Gastroesophageal sphincter (tissue), 4 donors: ENCODE data around the gene SMCO4. TPM values are rescaled to one million over a fixed set of nuclear protein-coding genes. Genes with fewer than 3 reads are reported as not detected.
A peak's percentile ranks its signal among the peaks of the same experiment; 100 is the strongest.

Experiments used
- ATAC-seq: fragments of 150-250 bp; one replicate; pipeline ENCODE4 v1.9.1; 2016; ENCODE audit warnings: mild to moderate bottlenecking, moderate library complexity
- H3K27ac ChIP-seq, 4 donors: fragments of 200-600 bp; sonication (generic) in 3 of 4; 1 replicate in 3 of 4; 2 replicates in 1 of 4; pipeline ENCODE4 v1.5.1; 2016 to 2019
- H3K27me3 ChIP-seq: fragments of 200-600 bp; sonication (generic); one replicate; pipeline ENCODE4 v1.5.1; 2019
- H3K36me3 ChIP-seq, 2 donors: fragments of 200-600 bp; sonication (generic); one replicate each; pipeline ENCODE4 v1.5.1; 2019; ENCODE audit warnings: control low read depth in 1 of 2
- H3K4me1 ChIP-seq, 3 donors: fragments of 200-600 bp; sonication (generic); 1 replicate in 2 of 3; 2 replicates in 1 of 3; pipeline ENCODE4 v1.5.1; 2016 to 2019; ENCODE audit warnings: control low read depth in 2 of 3
- H3K4me3 ChIP-seq, 2 donors: fragments of 200-600 bp; sonication (generic); one replicate each; pipeline ENCODE4 v1.5.1; 2019; ENCODE audit warnings: mild to moderate bottlenecking in 1 of 2, moderate library complexity in 1 of 2
- H3K9me3 ChIP-seq, 3 donors: fragments of 200-600 bp; sonication (generic); one replicate each; pipeline ENCODE4 v1.5.1; 2017 to 2019; ENCODE audit warnings: control low read depth in 2 of 3
- CTCF ChIP-seq, 4 experiments: fragments of 200-600 bp in 2 of 4; fragments of 450-650 bp in 2 of 4; sonication (generic) in 1 of 4; IDR thresholded peaks; one replicate each; pipeline ENCODE4 v1.5.1; 2017 to 2019; ENCODE audit warnings: antibody characterized with exemption in 4 of 4, mild to moderate bottlenecking in 2 of 4, moderate library complexity in 2 of 4
- EP300 ChIP-seq: sonication (generic); formaldehyde crosslinking; IDR thresholded peaks from one replicate; pipeline ENCODE4 v1.6.1; 2017; ENCODE audit warnings: antibody characterized with exemption, mild to moderate bottlenecking
- POLR2A ChIP-seq, 2 donors: fragments of 450-650 bp; IDR thresholded peaks; one replicate each; pipeline ENCODE4 v1.6.1; 2017; ENCODE audit warnings: antibody characterized with exemption in 2 of 2, mild to moderate bottlenecking in 2 of 2, moderate library complexity in 1 of 2
- POLR2AphosphoS5 ChIP-seq: sonication (generic); formaldehyde crosslinking; IDR thresholded peaks from one replicate; pipeline ENCODE4 v1.6.1; 2017; ENCODE audit warnings: antibody characterized with exemption
- WGBS, 2 donors: methylation state at CpG; one replicate each; pipeline ENCODE4 v1.1.5; 2018; ENCODE audit warnings: low coverage in 1 of 2; 5-methylcytosine and 5-hydroxymethylcytosine counted together
- total RNA-seq, 4 donors: library from RNA; depleted of rRNA; stranded (reverse); fragments of >200 nt; gene quantifications; one replicate each; pipeline ENCODE4 v1.1.0, GENCODE V29; 2016

The SMCO4 gene
- total RNA-seq, 4 donors from 2014 or later, result 5.6 to 15.5 (median 11.6) TPM

- peak overlapping the region; percentile 87 to 92 for H3K4me3 ChIP-seq
- ATAC-seq, result peak; percentile 55
- WGBS, 2 donors, result 2 to 11% methylated on average over 7 to 9 of the region's 29 CpGs
- H3K9me3 ChIP-seq, result no peaks in the 10 kb centered on the region
- H3K27me3 ChIP-seq, result no peaks in the 10 kb centered on the region
- no peaks in the 10 kb centered on the region for H3K36me3 ChIP-seq
- peak overlapping the region; percentile 64 to 91 (median 90) for H3K27ac ChIP-seq
- H3K4me1 ChIP-seq, result peaks cover 0 to 47% (median 4%) of the 10 kb centered on the region in 3 donors
- TF ChIP-seq POLR2AphosphoS5 (peak; percentile 28), EP300 (no peak)
Measured at GRCh38 chr11:93541884-93542810, 1.0 kb downstream of the SMCO4 start.

DNA sequence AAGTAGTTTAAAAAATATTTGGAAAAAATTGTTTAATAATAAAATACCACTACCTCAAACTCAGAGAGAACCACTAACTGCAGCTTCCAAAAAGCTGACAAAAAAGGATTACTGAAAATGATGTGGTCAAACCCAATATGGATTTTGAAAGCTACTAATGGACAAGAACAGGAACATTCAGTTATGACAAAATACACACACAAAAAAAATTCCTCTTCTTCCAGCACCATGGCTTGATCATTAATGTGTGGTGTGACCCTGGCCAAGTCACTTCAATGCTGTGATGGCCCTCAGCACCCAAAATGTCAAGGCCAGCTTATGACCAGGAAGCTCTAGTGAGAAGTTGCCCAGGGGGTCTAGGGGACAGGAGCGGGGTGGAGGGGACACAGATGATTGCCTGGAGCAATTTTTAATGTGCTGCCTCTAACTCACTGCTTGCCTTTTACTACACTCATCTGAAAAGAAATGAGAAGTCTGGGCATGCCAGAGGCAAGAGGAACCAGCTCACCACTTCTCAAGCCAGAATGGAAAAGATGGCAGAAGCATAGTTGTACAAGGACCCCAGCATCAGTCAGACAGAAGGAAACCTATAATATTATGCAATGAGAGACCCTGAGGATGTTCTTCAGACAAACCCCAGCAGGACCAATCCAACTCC is 2.2 kb downstream of the SMCO4 start:
- Histone ChIP-seq H3K27ac (peak overlapping the region in 1 of 4 donors; percentile 89), H3K36me3 (no peaks in the 10 kb centered on the region), H3K9me3 (no peaks in the 10 kb centered on the region), H3K27me3 (no peaks in the 10 kb centered on the region), H3K4me3 (no peak overlapping the region), H3K4me1 (peaks cover 0 to 58% (median 4%) of the 10 kb centered on the region in 3 donors)
- no peak for ATAC-seq
- TF ChIP-seq EP300, result no peak
- no peak for TF ChIP-seq POLR2AphosphoS5
- no peak for TF ChIP-seq CTCF (IDR thresholded peaks at IDR 0.05)
- no peak for TF ChIP-seq POLR2A (IDR thresholded peaks at IDR 0.05)
- no CpG with 5 or more reads among the region's 1 CpG for WGBS, 2 donors

DNA sequence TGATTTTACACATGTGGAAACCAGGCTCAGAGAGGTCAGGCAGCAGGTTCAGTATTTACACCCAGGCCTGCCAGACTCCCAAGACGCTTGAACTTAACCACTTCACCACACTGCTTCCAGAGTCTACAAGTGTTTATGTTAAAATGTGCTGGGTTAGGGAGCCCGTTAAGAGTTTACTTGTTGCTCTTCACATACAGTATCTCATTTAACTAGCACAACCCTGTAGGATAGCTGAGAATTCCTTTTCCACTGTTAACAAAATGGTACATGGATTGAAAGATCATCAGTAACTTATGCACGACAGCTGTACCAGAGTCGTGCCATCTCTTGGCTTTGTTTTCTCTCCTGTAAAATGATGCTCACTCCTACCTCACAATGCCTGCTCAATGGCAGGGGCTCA is 2.9 kb downstream of the SMCO4 start:
- Histone ChIP-seq H3K36me3 (no peaks in the 10 kb centered on the region), H3K4me1 (peaks cover 0 to 60% (median 4%) of the 10 kb centered on the region in 3 donors), H3K4me3 (no peak overlapping the region), H3K27ac (no peak overlapping the region), H3K9me3 (no peaks in the 10 kb centered on the region), H3K27me3 (no peaks in the 10 kb centered on the region)
- TF ChIP-seq EP300, result no peak
- TF ChIP-seq POLR2AphosphoS5, result no peak
- no peak for TF ChIP-seq POLR2A (IDR thresholded peaks at IDR 0.05)
- no peak for TF ChIP-seq CTCF (IDR thresholded peaks at IDR 0.05)
- no peak for ATAC-seq
- 75 to 83% methylated on average over 4 of the region's 4 CpGs for WGBS, 2 donors

DNA sequence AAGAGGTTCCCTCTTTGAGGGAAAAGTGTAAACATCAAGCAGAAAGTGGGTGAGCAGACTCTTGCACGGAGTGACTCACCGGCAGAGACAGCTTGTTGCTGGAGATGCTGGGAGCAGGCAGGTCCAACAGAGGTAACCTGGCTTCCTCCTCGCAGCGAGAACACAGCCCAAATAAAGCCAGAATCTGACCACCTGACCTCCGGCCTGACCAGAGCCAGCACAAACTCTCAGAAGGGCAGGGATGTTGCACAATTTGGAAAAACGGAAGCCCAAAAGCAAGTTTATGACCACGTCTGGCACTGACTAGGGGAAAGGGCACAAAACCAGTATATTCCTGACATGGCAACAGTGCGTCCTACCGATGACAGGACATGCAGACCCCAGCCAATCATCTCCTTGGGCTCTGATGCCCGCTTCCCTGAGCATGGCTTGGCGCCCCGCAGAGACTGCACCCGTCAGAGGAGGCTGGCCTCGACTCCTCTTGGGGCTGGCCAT is 5.4 kb downstream of the SMCO4 start:
- H3K36me3 ChIP-seq, result no peaks in the 10 kb centered on the region
- TF ChIP-seq CTCF (IDR thresholded peaks at IDR 0.05), result no peak
- peak; percentile 59 for TF ChIP-seq POLR2AphosphoS5
- H3K9me3 ChIP-seq, result no peaks in the 10 kb centered on the region
- no peaks in the 10 kb centered on the region for H3K27me3 ChIP-seq
- H3K27ac ChIP-seq, result peak overlapping the region; percentile 9 to 72 (median 28)
- H3K4me1 ChIP-seq, result peaks cover 0 to 51% (median 0%) of the 10 kb centered on the region in 3 donors
- no peak overlapping the region for H3K4me3 ChIP-seq
- 53 to 56% methylated on average over 6 to 7 of the region's 14 CpGs for WGBS, 2 donors
- peak; percentile 54 for ATAC-seq

DNA sequence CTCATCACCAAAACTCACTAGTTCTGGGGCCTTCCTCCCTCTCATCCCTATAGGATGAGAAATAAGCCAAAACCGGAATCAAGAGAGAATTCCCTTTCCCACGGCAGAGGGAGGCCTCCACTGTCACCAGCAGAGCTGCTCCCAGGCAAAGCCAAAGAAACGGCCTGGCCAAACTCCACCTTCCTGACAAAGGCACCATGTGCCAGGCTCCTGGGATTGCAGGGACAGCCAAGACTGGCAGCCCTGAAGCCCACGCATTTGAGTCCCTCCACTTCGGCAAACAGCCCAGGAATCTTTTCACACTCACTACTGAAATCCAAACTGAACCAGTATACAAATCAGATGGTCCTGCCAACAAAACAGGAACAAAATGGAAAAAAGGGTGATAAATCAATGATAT is 6.1 kb downstream of the SMCO4 start:
- TF ChIP-seq POLR2AphosphoS5 (peak; percentile 25), CTCF (IDR thresholded peaks at IDR 0.05) (no peak), EP300 (no peak)
- Histone ChIP-seq H3K27ac (peak overlapping the region in 3 of 4 donors; percentile 9 to 72 (median 11)), H3K4me1 (peaks cover 0 to 45% (median 0%) of the 10 kb centered on the region in 3 donors), H3K9me3 (no peaks in the 10 kb centered on the region), H3K4me3 (no peak overlapping the region), H3K36me3 (no peaks in the 10 kb centered on the region), H3K27me3 (no peaks in the 10 kb centered on the region)
- WGBS, 2 donors, result 44 to 53% methylated on average over 3 of the region's 5 CpGs
- no peak for ATAC-seq
